HG02970 (cell line): ENCODE measurements around the gene FANCD2.
"Not testable (repeated sequence)": the region's sequence is repeated elsewhere in the genome, so short reads cannot be mapped to it uniquely, and the experiment has no call there.

Experiments
- ATAC-seq: cut with Tn5 transposase; IDR thresholded peaks from one replicate; pipeline ENCODE4 v1.9.1; 2021; ENCODE audit warnings: mild to moderate bottlenecking, moderate library complexity, moderate number of reproducible peaks; ENCODE audit not compliant: unreplicated experiment, low FRiP score

FANCD2 gene

GRCh38 chr3:10091387-10091786, 65.2 kb downstream of the FANCD2 start:
- ATAC-seq: not testable (repeated sequence)

GRCh38 chr3:10093678-10094077, 67.4 kb downstream of the FANCD2 start:
- ATAC-seq: no peak

- ATAC-seq: no peak
These were observed 72.8 kb downstream of the FANCD2 start for GRCh38 chr3:10099041-10099440.

- no peak for ATAC-seq
These were observed 80.7 kb downstream of the FANCD2 start for GRCh38 chr3:10106919-10107318.

- ATAC-seq: no peak
These were observed 81.9 kb downstream of the FANCD2 start, which contains the start of gene FANCD2OS for GRCh38 chr3:10108091-10108490. FANCD2OS (minus strand) TSS chr3:10108255; CDS start chr3:10104774, 3,481 bp downstream.

- ATAC-seq: peak; percentile 94
These were observed 89.3 kb downstream of the FANCD2 start, which contains the start of gene BRK1 for GRCh38 chr3:10115326-10116137. BRK1 (plus strand) TSS chr3:10115675; CDS start chr3:10115702, 27 bp downstream.

GRCh38 chr3:10116138-10116460, 89.9 kb downstream of the FANCD2 start:
- ATAC-seq: peak; percentile 21

GRCh38 chr3:10116928-10117327, 90.7 kb downstream of the FANCD2 start:
- no peak for ATAC-seq

GRCh38 chr3:10119376-10119775, 93.1 kb downstream of the FANCD2 start:
- ATAC-seq: no peak

- ATAC-seq: no peak
These were observed 94.8 kb downstream of the FANCD2 start for GRCh38 chr3:10121064-10121463.

- no peak for ATAC-seq
These were observed 96.5 kb downstream of the FANCD2 start for GRCh38 chr3:10122724-10123123.

GRCh38 chr3:10135872-10136271, 109.6 kb downstream of the FANCD2 start:
- ATAC-seq: not testable (repeated sequence)

- ATAC-seq: no peak
These were observed 110.3 kb downstream of the FANCD2 start for GRCh38 chr3:10136426-10137005.

- ATAC-seq: no peak
These were observed 110.9 kb downstream of the FANCD2 start for GRCh38 chr3:10137178-10137577.

GRCh38 chr3:10140996-10141546, 114.8 kb downstream of the FANCD2 start:
- ATAC-seq: no peak

- ATAC-seq: no peak
These were observed 116.7 kb downstream of the FANCD2 start for GRCh38 chr3:10142707-10143560.

GRCh38 chr3:10145685-10146084, 119.4 kb downstream of the FANCD2 start:
- ATAC-seq: no peak

GRCh38 chr3:10149226-10149625, 123.0 kb downstream of the FANCD2 start:
- ATAC-seq: no peak

- no peak for ATAC-seq
These were observed 124.8 kb downstream of the FANCD2 start for GRCh38 chr3:10150987-10151386.
